ENCODE results near the gene P2RX2.
"Not testable (repeated sequence)": the region's sequence is repeated elsewhere in the genome, so short reads cannot be mapped to it uniquely, and the experiment has no call there.

The P2RX2 gene

GRCh38 chr12:132584429-132584828 is 34.1 kb upstream of the P2RX2 start:
- no peak for DNase-seq

GRCh38 chr12:132585177-132585576 is 33.4 kb upstream of the P2RX2 start:
- no peak for DNase-seq

- no peak for DNase-seq
Measured at GRCh38 chr12:132586929-132587328, 31.6 kb upstream of the P2RX2 start.

- no peak for DNase-seq
Measured at GRCh38 chr12:132587781-132588180, 30.8 kb upstream of the P2RX2 start.

- no peak for DNase-seq
Measured at GRCh38 chr12:132588319-132588718, 30.3 kb upstream of the P2RX2 start.

GRCh38 chr12:132588821-132589669 is 29.5 kb upstream of the P2RX2 start:
- DNase-seq = no peak

- DNase-seq = no peak
Measured at GRCh38 chr12:132591107-132591935, 27.3 kb upstream of the P2RX2 start.

GRCh38 chr12:132592282-132592970 is 26.1 kb upstream of the P2RX2 start:
- DNase-seq = no peak

- DNase-seq = no peak
Measured at GRCh38 chr12:132593071-132593470, 25.5 kb upstream of the P2RX2 start.

GRCh38 chr12:132593521-132593920 is 25.1 kb upstream of the P2RX2 start:
- no peak for DNase-seq

GRCh38 chr12:132593938-132594358 is 24.6 kb upstream of the P2RX2 start:
- peak; percentile 85 for DNase-seq

GRCh38 chr12:132595183-132595582 is 23.4 kb upstream of the P2RX2 start:
- DNase-seq = no peak

- peak; percentile 60 for DNase-seq
Measured at GRCh38 chr12:132596016-132596415, 22.6 kb upstream of the P2RX2 start.

GRCh38 chr12:132597333-132598316 is 21.0 kb upstream of the P2RX2 start:
- peak; percentile 70 for DNase-seq

GRCh38 chr12:132599502-132599901 is 19.1 kb upstream of the P2RX2 start:
- DNase-seq = not testable (repeated sequence)

GRCh38 chr12:132600048-132601032 is 18.2 kb upstream of the P2RX2 start:
- peak; percentile 63 for DNase-seq

GRCh38 chr12:132601171-132601883 is 17.2 kb upstream of the P2RX2 start:
- DNase-seq = no peak

GRCh38 chr12:132602572-132603239 is 15.9 kb upstream of the P2RX2 start:
- DNase-seq = no peak
